HL-60 (cell line): ENCODE measurements around the gene ARHGEF11.

Source experiments
- DNase-seq, 2 experiments: peaks; one replicate each; pipeline ENCODE4 v3.0.0-alpha.2; 2010 to 2020; ENCODE audit warnings: low read depth in 1 of 2, low spot score in 1 of 2
- H3K27ac ChIP-seq: fragments of 250-450 bp; sonication (Bioruptor Pico); replicated peaks from 2 replicates; pipeline ENCODE4 v1.5.1; 2020; ENCODE audit warnings: mild to moderate bottlenecking, moderate library complexity
- H3K27me3 ChIP-seq: fragments of 250-450 bp; sonication (Bioruptor Pico); 2 replicates; pipeline ENCODE4 v1.5.1; 2021; ENCODE audit warnings: mild to moderate bottlenecking, moderate library complexity; ENCODE audit not compliant: insufficient read depth, poor library complexity, severe bottlenecking
- H3K4me3 ChIP-seq: replicated peaks from 2 replicates; pipeline ENCODE4 v1.5.1; 2011; ENCODE audit warnings: mild to moderate bottlenecking, control low read depth, low read length; ENCODE audit not compliant: insufficient read depth
- CTCF ChIP-seq: IDR thresholded peaks from one replicate; pipeline ENCODE4 v1.5.1; 2011; ENCODE audit warnings: low read length, control low read depth, inconsistent platforms; ENCODE audit not compliant: insufficient read depth
- GABPA ChIP-seq: IDR thresholded peaks from 2 replicates; pipeline ENCODE4 v1.6.1; 2012; ENCODE audit warnings: low read depth
- POLR2AphosphoS5 ChIP-seq: IDR thresholded peaks from 2 replicates; pipeline ENCODE4 v1.6.1; 2012; ENCODE audit warnings: low read depth
- REST ChIP-seq: IDR thresholded peaks from 2 replicates; pipeline ENCODE4 v1.6.1; 2012; ENCODE audit warnings: low read depth; ENCODE audit not compliant: insufficient replicate concordance
- SPI1 ChIP-seq: IDR thresholded peaks from 2 replicates; pipeline ENCODE4 v1.6.1; 2012; ENCODE audit warnings: low read depth, mild to moderate bottlenecking, borderline replicate concordance

ARHGEF11 gene

GRCh38 chr1:156898971-156899664 is 146.4 kb downstream of the ARHGEF11 start:
- H3K27ac ChIP-seq = no peak overlapping the region
- no peak overlapping the region for H3K4me3 ChIP-seq
- H3K27me3 ChIP-seq = peaks cover 13% of the 10 kb centered on the region
- DNase-seq = no peak
- no peak for TF ChIP-seq SPI1
- TF ChIP-seq POLR2AphosphoS5 = no peak
- TF ChIP-seq GABPA = no peak
- no peak for TF ChIP-seq REST
- no peak for TF ChIP-seq CTCF

GRCh38 chr1:156898161-156898566 is 147.4 kb downstream of the ARHGEF11 start:
- TF ChIP-seq SPI1 = peak; percentile 57; the same call in 1 of the 2 replicates
- TF ChIP-seq CTCF = no peak
- no peak for TF ChIP-seq POLR2AphosphoS5
- H3K27ac ChIP-seq = no peak overlapping the region
- no peak overlapping the region for H3K4me3 ChIP-seq

GRCh38 chr1:156897078-156897825 is 148.3 kb downstream of the ARHGEF11 start:
- TF ChIP-seq CTCF (no peak), SPI1 (no peak), POLR2AphosphoS5 (no peak), REST (no peak), GABPA (no peak)
- Histone ChIP-seq H3K4me3 (no peak overlapping the region), H3K27me3 (peaks cover 24% of the 10 kb centered on the region), H3K27ac (no peak overlapping the region)
- DNase-seq = no peak

More at GRCh38 chr1:156898161-156898566, 147.4 kb downstream of the ARHGEF11 start:
- DNase-seq = peak in 1 of 2 experiments; percentile 61
- peaks cover 20% of the 10 kb centered on the region for H3K27me3 ChIP-seq
